Nephron progenitor cell (in vitro differentiated cells): ENCODE measurements around the gene TBC1D3K.
"Not testable (repeated sequence)": the region's sequence is repeated elsewhere in the genome, so short reads cannot be mapped to it uniquely, and the experiment has no call there.

Experiments
- DNase-seq: peaks from one replicate; pipeline ENCODE4 v3.0.0; 2021
- H3K27ac Mint-ChIP-seq: 2 replicates; pipeline ENCODE4 v1.8.0; 2021; ENCODE audit warnings: mild to moderate bottlenecking, moderate library complexity, mixed read lengths
- H3K27me3 Mint-ChIP-seq: 2 replicates; pipeline ENCODE4 v1.8.0; 2021; ENCODE audit warnings: mild to moderate bottlenecking, low read depth, mixed read lengths; ENCODE audit not compliant: poor library complexity
- H3K36me3 Mint-ChIP-seq: 2 replicates; pipeline ENCODE4 v1.8.0; 2021; ENCODE audit warnings: low read depth, mixed read lengths
- H3K4me1 Mint-ChIP-seq: 2 replicates; pipeline ENCODE4 v1.8.0; 2021; ENCODE audit warnings: mixed read lengths
- H3K4me3 Mint-ChIP-seq: 2 replicates; pipeline ENCODE4 v1.8.0; 2021; ENCODE audit warnings: mild to moderate bottlenecking, moderate library complexity, mixed read lengths
- H3K9me3 Mint-ChIP-seq: 2 replicates; pipeline ENCODE4 v1.8.0; 2021; ENCODE audit warnings: mild to moderate bottlenecking, moderate library complexity, mixed read lengths
- CTCF ChIP-seq: fragments of 200-600 bp; sonication (generic); IDR thresholded peaks from 2 replicates; pipeline ENCODE4 v1.5.0; 2021; ENCODE audit warnings: antibody characterized with exemption

Gene TBC1D3K

GRCh38 chr17:37924115-37924514 is at the start of gene TBC1D3K:
TSS of gene TBC1D3K (plus strand) at chr17:37924415. CDS start at chr17:37926000, 1,585 bp downstream.
- H3K4me3 Mint-ChIP-seq, H3K9me3 Mint-ChIP-seq, H3K27me3 Mint-ChIP-seq, H3K4me1 Mint-ChIP-seq, H3K36me3 Mint-ChIP-seq, H3K27ac Mint-ChIP-seq, DNase-seq: not testable (repeated sequence)

GRCh38 chr17:37884516-37884915 is 39.7 kb upstream of the TBC1D3K start:
- H3K27ac Mint-ChIP-seq, result no peak overlapping the region
- no peak overlapping the region for H3K4me3 Mint-ChIP-seq
- DNase-seq, result no peak
- H3K4me1 Mint-ChIP-seq, result no peaks in the 10 kb centered on the region
- TF ChIP-seq CTCF, result no peak
- no peaks in the 10 kb centered on the region for H3K27me3 Mint-ChIP-seq
- no peaks in the 10 kb centered on the region for H3K9me3 Mint-ChIP-seq
- no peaks in the 10 kb centered on the region for H3K36me3 Mint-ChIP-seq

GRCh38 chr17:37885136-37885535 is 39.1 kb upstream of the TBC1D3K start:
- Mint-ChIP-seq H3K36me3 (no peaks in the 10 kb centered on the region), H3K27ac (no peak overlapping the region), H3K27me3 (no peaks in the 10 kb centered on the region), H3K9me3 (no peaks in the 10 kb centered on the region), H3K4me1 (no peaks in the 10 kb centered on the region), H3K4me3 (no peak overlapping the region)
- no peak for TF ChIP-seq CTCF
- DNase-seq, result no peak

- Mint-ChIP-seq H3K4me1 (no peaks in the 10 kb centered on the region), H3K4me3 (no peak overlapping the region), H3K27ac (no peak overlapping the region)
Observed at GRCh38 chr17:37888881-37889280, 35.3 kb upstream of the TBC1D3K start.

GRCh38 chr17:37896961-37897360 is 27.3 kb upstream of the TBC1D3K start:
- H3K36me3 Mint-ChIP-seq, DNase-seq, H3K27ac Mint-ChIP-seq, H3K9me3 Mint-ChIP-seq, H3K4me1 Mint-ChIP-seq, H3K27me3 Mint-ChIP-seq, H3K4me3 Mint-ChIP-seq: not testable (repeated sequence)

More at GRCh38 chr17:37888881-37889280, 35.3 kb upstream of the TBC1D3K start:
- Mint-ChIP-seq H3K9me3 (no peaks in the 10 kb centered on the region), H3K27me3 (no peaks in the 10 kb centered on the region), H3K36me3 (no peaks in the 10 kb centered on the region)
- TF ChIP-seq CTCF, result no peak
- DNase-seq, result no peak
